Measurements from ENCODE around the gene POU2AF2.
"Not testable (repeated sequence)": the region's sequence is repeated elsewhere in the genome, so short reads cannot be mapped to it uniquely, and the experiment has no call there.

The POU2AF2 gene

DNA sequence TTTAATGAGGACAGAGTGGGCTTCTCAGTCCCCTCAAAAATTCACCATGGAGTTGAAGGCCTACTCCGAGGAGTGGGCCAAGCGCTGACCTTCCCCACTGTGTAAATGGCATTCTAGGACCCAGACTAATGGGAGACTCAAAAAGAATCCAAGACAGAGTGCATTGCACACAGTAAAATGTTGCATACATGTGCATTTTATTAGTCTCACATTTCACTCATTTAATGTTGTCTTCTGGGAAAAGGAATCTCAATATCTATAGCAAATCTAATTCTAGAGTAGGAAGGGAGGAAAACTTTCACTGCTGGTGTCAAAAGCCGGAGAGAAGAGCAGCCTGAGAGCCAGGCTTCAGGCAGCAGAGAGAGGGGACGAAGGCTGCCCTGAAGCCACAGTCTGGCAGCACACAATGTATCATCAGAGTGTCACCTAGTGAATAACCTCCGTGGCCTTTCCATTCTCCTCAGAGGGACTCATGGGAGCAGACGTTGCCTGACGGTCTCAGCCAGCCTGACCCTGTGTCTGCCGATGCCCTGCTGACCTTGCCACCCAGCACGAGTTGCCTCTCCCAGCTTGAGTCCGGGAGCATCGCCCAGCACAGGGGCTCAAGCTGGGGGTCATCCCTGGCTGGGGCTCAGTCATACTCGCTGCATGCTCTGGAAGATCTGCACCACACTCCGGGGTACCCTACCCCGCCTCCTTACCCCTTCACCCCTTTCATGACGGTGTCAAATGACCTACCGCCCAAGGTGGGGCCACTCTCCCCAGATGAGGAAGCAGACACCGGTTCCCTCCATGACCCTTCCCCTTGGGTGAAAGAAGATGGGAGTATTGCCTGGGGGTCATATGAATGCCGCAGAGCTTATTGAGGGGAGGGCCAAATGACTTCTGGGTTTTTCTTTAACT, 39.9 kb downstream of the POU2AF2 start:
- Histone ChIP-seq H3K79me2 (ENCODE audit: insufficient read depth, low read length) (no peaks in the 10 kb centered on the region), H3K9me3 (ENCODE audit: low read length) (no peaks in the 10 kb centered on the region), H3K9ac (ENCODE audit: low read length) (no peak overlapping the region; the same call in 1 of the 2 replicates), H3K4me1 (ENCODE audit: insufficient read depth, low read length, severe bottlenecking) (peaks cover 27% of the 10 kb centered on the region), H4K20me1 (ENCODE audit: insufficient read depth, low read length) (no peaks in the 10 kb centered on the region), H2AFZ (ENCODE audit: low read length) (no peak overlapping the region), H3K36me3 (ENCODE audit: insufficient read depth, low read length) (no peaks in the 10 kb centered on the region), H3K4me3 (ENCODE audit: low read depth, low read length, poor library complexity, severe bottlenecking) (no peak overlapping the region), H3K4me2 (ENCODE audit: low read length) (no peak overlapping the region), H3K9me2 (ENCODE audit: low read depth, low read length) (no peaks in the 10 kb centered on the region), H3K27ac (ENCODE audit: low read depth, low read length, poor library complexity, severe bottlenecking) (no peak overlapping the region), H3K27me3 (ENCODE audit: insufficient read depth, low read length) (no peaks in the 10 kb centered on the region), H3F3A (ENCODE audit: insufficient read depth, low read length) (no peaks in the 10 kb centered on the region)
- no peak for TF ChIP-seq EZH2 (IDR thresholded peaks at IDR 0.05; ENCODE audit: borderline replicate concordance, low read length)
- TF ChIP-seq CTCF (IDR thresholded peaks at IDR 0.05; ENCODE audit: low read length), result no peak

DNA sequence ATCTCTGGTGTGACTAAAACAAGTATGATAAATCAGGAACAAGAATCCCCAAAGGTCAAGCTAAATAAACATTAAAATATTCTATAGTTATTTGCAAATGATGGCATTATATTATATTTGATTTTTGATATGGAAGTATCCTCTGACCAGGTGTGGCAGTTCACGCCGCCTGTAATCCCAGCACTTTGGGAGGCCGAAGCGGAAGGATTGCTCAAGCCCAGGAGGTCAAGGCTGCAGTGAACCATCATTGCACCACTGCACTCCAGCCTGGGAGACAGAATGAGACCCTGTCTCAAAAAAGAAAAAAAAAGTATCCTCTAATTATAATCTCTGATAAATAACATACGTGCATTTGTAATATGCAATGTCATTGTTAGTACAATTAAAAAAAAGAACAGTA, 46.2 kb downstream of the POU2AF2 start:
- Histone ChIP-seq H3K4me1 (ENCODE audit: insufficient read depth, low read length, severe bottlenecking) (no peaks in the 10 kb centered on the region), H3K27ac (ENCODE audit: low read depth, low read length, poor library complexity, severe bottlenecking) (no peak overlapping the region), H3K9ac (ENCODE audit: low read length) (no peak overlapping the region), H3K4me2 (ENCODE audit: low read length) (no peak overlapping the region), H3K36me3 (ENCODE audit: insufficient read depth, low read length) (no peaks in the 10 kb centered on the region), H3K9me2 (ENCODE audit: low read depth, low read length) (no peaks in the 10 kb centered on the region), H2AFZ (ENCODE audit: low read length) (no peak overlapping the region), H3K4me3 (ENCODE audit: low read depth, low read length, poor library complexity, severe bottlenecking) (no peak overlapping the region), H3K27me3 (ENCODE audit: insufficient read depth, low read length) (no peaks in the 10 kb centered on the region), H3F3A (ENCODE audit: insufficient read depth, low read length) (no peaks in the 10 kb centered on the region), H3K79me2 (ENCODE audit: insufficient read depth, low read length) (no peaks in the 10 kb centered on the region), H3K9me3 (ENCODE audit: low read length) (no peaks in the 10 kb centered on the region), H4K20me1 (ENCODE audit: insufficient read depth, low read length) (no peaks in the 10 kb centered on the region)
- TF ChIP-seq CTCF (IDR thresholded peaks at IDR 0.05; ENCODE audit: low read length) (no peak), EZH2 (IDR thresholded peaks at IDR 0.05; ENCODE audit: borderline replicate concordance, low read length) (no peak)

DNA sequence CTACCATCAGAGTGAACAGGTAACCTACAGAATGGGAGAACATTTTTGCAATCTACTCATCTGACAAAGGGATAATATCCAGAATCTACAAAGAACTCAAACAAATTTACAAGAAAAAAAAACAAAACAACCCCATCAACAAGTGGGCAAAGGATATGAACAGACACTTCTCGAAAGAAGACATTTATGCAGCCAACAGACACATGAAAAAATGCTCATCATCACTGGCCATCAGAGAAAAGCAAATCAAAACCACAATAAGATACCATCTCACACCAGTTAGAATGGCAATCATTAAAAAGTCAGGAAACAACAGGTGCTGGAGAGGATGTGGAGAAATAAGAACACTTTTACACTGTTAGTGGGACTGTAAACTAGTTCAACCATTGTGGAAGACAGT, 46.9 kb downstream of the POU2AF2 start:
- not testable (repeated sequence) for H3K4me1 ChIP-seq (ENCODE audit: insufficient read depth, low read length, severe bottlenecking); H3K79me2 ChIP-seq (ENCODE audit: insufficient read depth, low read length); H4K20me1 ChIP-seq (ENCODE audit: insufficient read depth, low read length); H3K9ac ChIP-seq (ENCODE audit: low read length); H3K36me3 ChIP-seq (ENCODE audit: insufficient read depth, low read length); H3K4me3 ChIP-seq (ENCODE audit: low read depth, low read length, poor library complexity, severe bottlenecking); H3K9me3 ChIP-seq (ENCODE audit: low read length); H3K27me3 ChIP-seq (ENCODE audit: insufficient read depth, low read length); H3K4me2 ChIP-seq (ENCODE audit: low read length); H2AFZ ChIP-seq (ENCODE audit: low read length); H3K27ac ChIP-seq (ENCODE audit: low read depth, low read length, poor library complexity, severe bottlenecking); H3F3A ChIP-seq (ENCODE audit: insufficient read depth, low read length); H3K9me2 ChIP-seq (ENCODE audit: low read depth, low read length)

- H3K9me3 ChIP-seq (ENCODE audit: low read length), result no peaks in the 10 kb centered on the region
- TF ChIP-seq EZH2 (IDR thresholded peaks at IDR 0.05; ENCODE audit: borderline replicate concordance, low read length) (no peak), CTCF (IDR thresholded peaks at IDR 0.05; ENCODE audit: low read length) (no peak)
- no peak overlapping the region for H3K4me2 ChIP-seq (ENCODE audit: low read length)
- H2AFZ ChIP-seq (ENCODE audit: low read length), result no peak overlapping the region
- H3K27ac ChIP-seq (ENCODE audit: low read depth, low read length, poor library complexity, severe bottlenecking), result no peak overlapping the region
- H3F3A ChIP-seq (ENCODE audit: insufficient read depth, low read length), result no peaks in the 10 kb centered on the region
- H4K20me1 ChIP-seq (ENCODE audit: insufficient read depth, low read length), result no peaks in the 10 kb centered on the region
- H3K27me3 ChIP-seq (ENCODE audit: insufficient read depth, low read length), result 0 out of 2 replicates have a peak, but pooled peaks cover 5% of the 10 kb centered on the region
- no peak overlapping the region for H3K9ac ChIP-seq (ENCODE audit: low read length)
- peaks cover 22% of the 10 kb centered on the region for H3K4me1 ChIP-seq (ENCODE audit: insufficient read depth, low read length, severe bottlenecking)
- H3K79me2 ChIP-seq (ENCODE audit: insufficient read depth, low read length), result no peaks in the 10 kb centered on the region
- no peaks in the 10 kb centered on the region for H3K9me2 ChIP-seq (ENCODE audit: low read depth, low read length)
- peaks cover 14% of the 10 kb centered on the region; the same call in 1 of the 2 replicates for H3K36me3 ChIP-seq (ENCODE audit: insufficient read depth, low read length)
- no peak overlapping the region for H3K4me3 ChIP-seq (ENCODE audit: low read depth, low read length, poor library complexity, severe bottlenecking)
Measured at GRCh38 chr11:111296196-111296595, 50.7 kb downstream of the POU2AF2 start.

Measured in OCI-LY1 (cell line).